ENCODE data around the gene C13orf46.

GRCh38 chr13:114019367-114019766 is 45.5 kb upstream of the C13orf46 start:
- no peak for TF ChIP-seq CTCF (IDR thresholded peaks at IDR 0.05; ENCODE audit: poor library complexity)
- TF ChIP-seq EZH2 (IDR thresholded peaks at IDR 0.05; ENCODE audit: borderline replicate concordance): no peak
- TF ChIP-seq EZH2phosphoT487 (IDR thresholded peaks at IDR 0.05; ENCODE audit: low read depth, severe bottlenecking, unreplicated experiment): no peak
